ENCODE results near the gene CRACDL.

Gene CRACDL

GRCh38 chr2:98824256-98825019, 111.6 kb downstream of the CRACDL start:
- no peak for DNase-seq (ENCODE audit: low read depth)

- no peak for DNase-seq (ENCODE audit: low read depth)
These were observed 112.5 kb downstream of the CRACDL start for GRCh38 chr2:98823196-98824170.

GRCh38 chr2:98822301-98823164, 113.5 kb downstream of the CRACDL start:
- DNase-seq (ENCODE audit: low read depth) = peak; percentile 41

GRCh38 chr2:98821629-98822135, 114.3 kb downstream of the CRACDL start:
- DNase-seq (ENCODE audit: low read depth) = no peak

GRCh38 chr2:98819231-98819766, 116.7 kb downstream of the CRACDL start:
- no peak for DNase-seq (ENCODE audit: low read depth)

- no peak for DNase-seq (ENCODE audit: low read depth)
These were observed 117.9 kb downstream of the CRACDL start for GRCh38 chr2:98818164-98818563.

GRCh38 chr2:98816281-98816680, 119.7 kb downstream of the CRACDL start:
- no peak for DNase-seq (ENCODE audit: low read depth)

- no peak for DNase-seq (ENCODE audit: low read depth)
These were observed 120.2 kb downstream of the CRACDL start for GRCh38 chr2:98815795-98816194.

- DNase-seq (ENCODE audit: low read depth) = no peak
These were observed 124.3 kb downstream of the CRACDL start for GRCh38 chr2:98811766-98812165.

GRCh38 chr2:98810588-98810928, 125.5 kb downstream of the CRACDL start:
- no peak for DNase-seq (ENCODE audit: low read depth)

- DNase-seq (ENCODE audit: low read depth) = no peak
These were observed 126.0 kb downstream of the CRACDL start for GRCh38 chr2:98809878-98810587.

GRCh38 chr2:98809116-98809515, 126.9 kb downstream of the CRACDL start:
- no peak for DNase-seq (ENCODE audit: low read depth)

- no peak for DNase-seq (ENCODE audit: low read depth)
These were observed 127.5 kb downstream of the CRACDL start for GRCh38 chr2:98808546-98808945.

- DNase-seq (ENCODE audit: low read depth) = no peak
These were observed 128.1 kb downstream of the CRACDL start for GRCh38 chr2:98807929-98808328.

GRCh38 chr2:98807221-98807620, 128.8 kb downstream of the CRACDL start:
- no peak for DNase-seq (ENCODE audit: low read depth)

- DNase-seq (ENCODE audit: low read depth) = no peak
These were observed 129.8 kb downstream of the CRACDL start for GRCh38 chr2:98806236-98806697.

- DNase-seq (ENCODE audit: low read depth) = no peak
These were observed 130.4 kb downstream of the CRACDL start for GRCh38 chr2:98805412-98806171.

- no peak for DNase-seq (ENCODE audit: low read depth)
These were observed 131.3 kb downstream of the CRACDL start for GRCh38 chr2:98804736-98805135.

- no peak for DNase-seq (ENCODE audit: low read depth)
These were observed 131.8 kb downstream of the CRACDL start for GRCh38 chr2:98804265-98804650.
